HCT116 (cell line): ENCODE data around the gene SCYGR4. TPM values are rescaled to one million over a fixed set of nuclear protein-coding genes. Genes with fewer than 3 reads are reported as not detected.

Source experiments
- ATAC-seq: fragments of 200-7000 bp; cut with Tn5 transposase; 2 replicates; pipeline ENCODE4 v1.9.1; 2020; ENCODE audit warnings: mild to moderate bottlenecking, moderate library complexity
- BruUV-seq: library from RNA; stranded (reverse); fragments of 400-500 nt; replicated peaks from 2 replicates; lab custom pipeline; 2021; lab: Mats Ljungman, UMichigan
- CTCF ChIA-PET: fragments of 300-600 bp; sonication (Branson Sonifier 250); formaldehyde crosslinking; loops from one replicate; lab custom pipeline; 2021; ENCODE audit warnings: antibody characterized with exemption; lab: Charles Lee
- POLR2A ChIA-PET: fragments of 300-600, 350-600 bp; sonication (Branson Sonifier 250); formaldehyde crosslinking; loops from one replicate; lab custom pipeline; 2021; ENCODE audit warnings: antibody characterized with exemption; lab: Charles Lee
- RAD21 ChIA-PET, 2 experiments: fragments of 300-600 bp; sonication (Branson Sonifier 250); formaldehyde crosslinking; loops; one replicate each; lab custom pipeline; 2023; ENCODE audit warnings: low total read pairs in 2 of 2; ENCODE audit not compliant: uncharacterized antibody in 2 of 2, unreplicated experiment in 2 of 2, low non-redundant PET in 1 of 2; lab: Charles Lee
- DNase-seq: peaks from one replicate; pipeline ENCODE4 v3.0.0-alpha.2; 2010; ENCODE audit warnings: low read depth, low spot score
- H2AFZ ChIP-seq: fragments of 200-600 bp; shearing (Covaris generic), sonication (generic); 2 replicates; pipeline ENCODE4 v1.6.1; 2017; ENCODE audit warnings: low read depth, mixed run types, mixed read lengths, antibody characterized with exemption, low read length; ENCODE audit not compliant: poor library complexity, severe bottlenecking
- H3K27ac ChIP-seq: 2 replicates; pipeline ENCODE4 v1.5.1; 2012; ENCODE audit warnings: low read depth, low read length
- H3K27me3 ChIP-seq: fragments of 200-600 bp; sonication (generic); 2 replicates; pipeline ENCODE4 v1.6.1; 2016; ENCODE audit warnings: mixed run types, low read length, mixed read lengths; ENCODE audit not compliant: insufficient read depth
- H3K36me3 ChIP-seq, 2 experiments: fragments of 200-500 bp in 1 of 2; fragments of 200-600 bp in 1 of 2; sonication (Bioruptor generic) in 1 of 2; sonication (generic) in 1 of 2; 2 replicates each; pipeline versions ENCODE4 v1.5.1 to v1.6.1; 2014 to 2016; ENCODE audit warnings: low read length in 2 of 2, inconsistent platforms in 1 of 2, mixed read lengths in 1 of 2, mixed run types in 1 of 2; ENCODE audit not compliant: insufficient read depth in 2 of 2, control insufficient read depth in 1 of 2
- H3K4me1 ChIP-seq, 2 experiments: fragments of 200-600 bp in 1 of 2; sonication (generic) in 1 of 2; 2 replicates each; pipeline versions ENCODE4 v1.5.1 to v1.6.1; 2012 to 2017; ENCODE audit warnings: low read length in 2 of 2, inconsistent platforms in 1 of 2, mild to moderate bottlenecking in 1 of 2, mixed read lengths in 1 of 2, mixed run types in 1 of 2, moderate library complexity in 1 of 2; ENCODE audit not compliant: insufficient read depth in 2 of 2, control insufficient read depth in 1 of 2
- H3K4me2 ChIP-seq: fragments of 200-600 bp; sonication (generic); 2 replicates; pipeline ENCODE4 v1.6.1; 2017; ENCODE audit warnings: mixed run types, low read length, mixed read lengths
- H3K4me3 ChIP-seq, 2 experiments: fragments of 200-600 bp in 1 of 2; sonication (generic) in 1 of 2; replicated peaks in 1 of 2; 2 replicates each; pipeline ENCODE4 v1.5.1; 2011 to 2016; ENCODE audit warnings: low read length in 2 of 2, control low read depth in 1 of 2, low read depth in 1 of 2, mild to moderate bottlenecking in 1 of 2, mixed read lengths in 1 of 2, mixed run types in 1 of 2
- H3K79me2 ChIP-seq: fragments of 200-600 bp; sonication (generic); 2 replicates; pipeline ENCODE4 v1.6.1; 2017; ENCODE audit warnings: mild to moderate bottlenecking, mixed run types, low read length, moderate library complexity, mixed read lengths; ENCODE audit not compliant: insufficient read depth
- H3K9ac ChIP-seq: fragments of 200-600 bp; sonication (generic); 2 replicates; pipeline ENCODE4 v1.6.1; 2016; ENCODE audit warnings: low read length, mixed read lengths
- H3K9me2 ChIP-seq: fragments of 200-600 bp; sonication (generic), shearing (Covaris generic); 2 replicates; pipeline ENCODE4 v1.6.1; 2017; ENCODE audit warnings: mixed run types, mild to moderate bottlenecking, moderate library complexity; ENCODE audit not compliant: insufficient read depth
- H3K9me3 ChIP-seq, 2 experiments: fragments of 200-500 bp in 1 of 2; fragments of 200-600 bp in 1 of 2; sonication (Bioruptor generic) in 1 of 2; sonication (generic) in 1 of 2; 2 replicates each; pipeline ENCODE4 v1.6.1; 2014 to 2017; ENCODE audit warnings: low read length in 2 of 2, mixed read lengths in 2 of 2, inconsistent platforms in 1 of 2, low read depth in 1 of 2, mild to moderate bottlenecking in 1 of 2, mixed run types in 1 of 2, moderate library complexity in 1 of 2; ENCODE audit not compliant: control insufficient read depth in 1 of 2, insufficient read depth in 1 of 2
- H4K20me1 ChIP-seq: fragments of 200-600 bp; sonication (generic), shearing (Covaris generic); 2 replicates; pipeline ENCODE4 v1.6.1; 2017; ENCODE audit warnings: mixed run types, mild to moderate bottlenecking, moderate library complexity; ENCODE audit not compliant: insufficient read depth
- CBX3 ChIP-seq: IDR thresholded peaks from 2 replicates; pipeline ENCODE4 v1.6.1; 2012; ENCODE audit warnings: low read depth
- CEBPB ChIP-seq: IDR thresholded peaks from 2 replicates; pipeline ENCODE4 v1.6.1; 2012; ENCODE audit warnings: low read depth
- POLR2A ChIP-seq: IDR thresholded peaks from 2 replicates; pipeline ENCODE4 v1.7.0; 2011; ENCODE audit warnings: borderline replicate concordance; ENCODE audit not compliant: insufficient read depth, insufficient read length; ENCODE audit errors: extremely low read depth
- RAD21 ChIP-seq: IDR thresholded peaks from 2 replicates; pipeline ENCODE4 v1.6.1; 2012; ENCODE audit warnings: low read depth, mild to moderate bottlenecking
- SP1 ChIP-seq: IDR thresholded peaks from 2 replicates; pipeline ENCODE4 v1.6.1; 2012; ENCODE audit warnings: low read depth
- intact Hi-C: fragments of 100-400 bp; cut with micrococcal nuclease; formaldehyde crosslinking; loops from 2 replicates; pipeline ENCODE4 v1.10.0; 2022
- total RNA-seq: library from RNA; stranded (reverse); gene quantifications from one replicate; pipeline ENCODE4 v1.2.1, GENCODE V29; 2021; ENCODE audit not compliant: unreplicated experiment
- TF ChIP-seq, protein P1 (sequence below): IDR thresholded peaks from 2 replicates; pipeline ENCODE4 v1.6.1; 2012; ENCODE audit warnings: low read depth

The SCYGR4 gene
- total RNA-seq, 1 experiment from 2014 or later, result not detected

DNA sequence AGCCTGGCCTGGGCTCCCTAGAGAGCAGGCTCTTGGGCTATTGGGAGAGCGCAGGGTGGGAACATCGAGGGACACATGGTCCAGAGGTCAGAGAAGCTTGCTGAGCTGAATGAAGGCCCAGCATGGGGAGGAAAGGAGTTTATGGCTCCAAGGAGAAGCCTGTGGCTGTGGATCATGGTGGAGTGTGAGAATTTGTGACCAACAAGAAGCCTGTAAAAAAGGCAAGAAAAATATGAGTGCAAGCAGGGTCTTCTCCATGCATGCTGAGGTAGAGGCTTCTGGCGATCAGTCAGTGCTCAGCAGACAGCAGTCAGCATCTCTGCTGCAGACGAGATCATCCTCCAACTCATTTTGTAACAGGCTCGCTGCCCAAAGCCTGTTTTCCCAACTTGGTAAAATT, 1.4 kb upstream of the SCYGR4 start:
- H3K9ac ChIP-seq, result no peak overlapping the region
- no peak overlapping the region for H2AFZ ChIP-seq
- CTCF ChIA-PET, result no interaction called here
- no peak overlapping the region for H3K27ac ChIP-seq
- POLR2A ChIA-PET, result no interaction called here
- H3K4me2 ChIP-seq, result no peak overlapping the region
- H3K4me1 ChIP-seq, result no peaks in the 10 kb centered on the region
- intact Hi-C loops, result no loop called here
- H3K27me3 ChIP-seq, result no peaks in the 10 kb centered on the region
- H3K4me3 ChIP-seq, result no peak overlapping the region
- TF ChIP-seq CEBPB (no peak), SP1 (no peak), POLR2A (no peak)
- TF ChIP-seq, protein P1, sequence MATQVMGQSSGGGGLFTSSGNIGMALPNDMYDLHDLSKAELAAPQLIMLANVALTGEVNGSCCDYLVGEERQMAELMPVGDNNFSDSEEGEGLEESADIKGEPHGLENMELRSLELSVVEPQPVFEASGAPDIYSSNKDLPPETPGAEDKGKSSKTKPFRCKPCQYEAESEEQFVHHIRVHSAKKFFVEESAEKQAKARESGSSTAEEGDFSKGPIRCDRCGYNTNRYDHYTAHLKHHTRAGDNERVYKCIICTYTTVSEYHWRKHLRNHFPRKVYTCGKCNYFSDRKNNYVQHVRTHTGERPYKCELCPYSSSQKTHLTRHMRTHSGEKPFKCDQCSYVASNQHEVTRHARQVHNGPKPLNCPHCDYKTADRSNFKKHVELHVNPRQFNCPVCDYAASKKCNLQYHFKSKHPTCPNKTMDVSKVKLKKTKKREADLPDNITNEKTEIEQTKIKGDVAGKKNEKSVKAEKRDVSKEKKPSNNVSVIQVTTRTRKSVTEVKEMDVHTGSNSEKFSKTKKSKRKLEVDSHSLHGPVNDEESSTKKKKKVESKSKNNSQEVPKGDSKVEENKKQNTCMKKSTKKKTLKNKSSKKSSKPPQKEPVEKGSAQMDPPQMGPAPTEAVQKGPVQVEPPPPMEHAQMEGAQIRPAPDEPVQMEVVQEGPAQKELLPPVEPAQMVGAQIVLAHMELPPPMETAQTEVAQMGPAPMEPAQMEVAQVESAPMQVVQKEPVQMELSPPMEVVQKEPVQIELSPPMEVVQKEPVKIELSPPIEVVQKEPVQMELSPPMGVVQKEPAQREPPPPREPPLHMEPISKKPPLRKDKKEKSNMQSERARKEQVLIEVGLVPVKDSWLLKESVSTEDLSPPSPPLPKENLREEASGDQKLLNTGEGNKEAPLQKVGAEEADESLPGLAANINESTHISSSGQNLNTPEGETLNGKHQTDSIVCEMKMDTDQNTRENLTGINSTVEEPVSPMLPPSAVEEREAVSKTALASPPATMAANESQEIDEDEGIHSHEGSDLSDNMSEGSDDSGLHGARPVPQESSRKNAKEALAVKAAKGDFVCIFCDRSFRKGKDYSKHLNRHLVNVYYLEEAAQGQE, result no peak
- H4K20me1 ChIP-seq, result no peaks in the 10 kb centered on the region
- no peak for ATAC-seq
- H3K9me2 ChIP-seq, result no peaks in the 10 kb centered on the region
- H3K9me3 ChIP-seq, result no peaks in the 10 kb centered on the region
- no peak for DNase-seq
- H3K79me2 ChIP-seq, result no peaks in the 10 kb centered on the region
- BruUV-seq, result no TSS peak
- no peaks in the 10 kb centered on the region for H3K36me3 ChIP-seq
- RAD21 ChIA-PET, result no interaction called here

DNA sequence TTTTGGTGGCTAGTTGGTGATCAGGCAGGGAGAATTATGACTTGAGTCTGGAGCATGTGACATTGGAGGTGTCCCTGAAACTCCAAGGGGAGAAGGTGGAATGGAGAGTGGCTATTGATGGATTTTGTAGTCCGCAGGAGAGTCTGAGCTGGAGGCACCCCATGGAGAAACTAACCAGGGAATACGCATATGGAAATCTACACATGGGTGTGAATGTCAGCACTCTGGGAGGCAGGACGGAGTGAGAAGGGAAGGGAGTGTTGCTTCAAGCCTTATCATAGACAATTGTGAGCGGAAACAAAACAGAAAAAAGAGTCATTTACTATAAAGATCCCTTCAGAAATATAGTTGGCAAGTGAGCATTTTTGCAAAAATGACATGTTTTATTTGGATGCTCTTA, 667 bp upstream of the SCYGR4 start:
- Histone ChIP-seq H2AFZ (no peak overlapping the region), H3K9me2 (no peaks in the 10 kb centered on the region), H3K4me1 (no peaks in the 10 kb centered on the region), H3K36me3 (no peaks in the 10 kb centered on the region), H3K9me3 (no peaks in the 10 kb centered on the region), H4K20me1 (no peaks in the 10 kb centered on the region), H3K27ac (no peak overlapping the region), H3K9ac (no peak overlapping the region), H3K4me3 (no peak overlapping the region)
- ATAC-seq (no peak), DNase-seq (no peak)
- ChIA-PET POLR2A (no interaction called here), RAD21 (no interaction called here)
- no TSS peak for BruUV-seq
- intact Hi-C loops, result no loop called here
- TF ChIP-seq RAD21, result no peak
- TF ChIP-seq CBX3, result no peak
- TF ChIP-seq, all 23 proteins: peak for 0
- CTCF ChIA-PET, result no interaction called here
- H3K79me2 ChIP-seq, result no peaks in the 10 kb centered on the region
- no peak overlapping the region for H3K4me2 ChIP-seq
- H3K27me3 ChIP-seq, result no peaks in the 10 kb centered on the region
